Uterus (tissue), 2 donors: ENCODE measurements around the gene HHAT.

Experiments
- CTCF ChIP-seq, 4 experiments: fragments of 200-600 bp in 2 of 4; fragments of 450-650 bp in 2 of 4; sonication (generic) in 2 of 4; IDR thresholded peaks; one replicate each; pipeline ENCODE4 v1.5.1; 2016 to 2019; ENCODE audit warnings: antibody characterized with exemption in 4 of 4, mild to moderate bottlenecking in 2 of 4, moderate library complexity in 1 of 4
- POLR2A ChIP-seq, 2 donors: fragments of 450-650 bp; IDR thresholded peaks; one replicate each; pipeline ENCODE4 v1.6.1; 2016; ENCODE audit warnings: antibody characterized with exemption in 2 of 2, mild to moderate bottlenecking in 1 of 2, moderate library complexity in 1 of 2

- TF ChIP-seq POLR2A (IDR thresholded peaks at IDR 0.05): no peak
- TF ChIP-seq CTCF (IDR thresholded peaks at IDR 0.05): no peak
Measured at GRCh38 chr1:210332233-210332632, 3.5 kb downstream of the HHAT start.
